ENCODE results near the gene CTSZ.
A peak's percentile ranks its signal among the peaks of the same experiment; 100 is the strongest.
"Not testable (repeated sequence)": the region's sequence is repeated elsewhere in the genome, so short reads cannot be mapped to it uniquely, and the experiment has no call there.

The CTSZ gene

DNA sequence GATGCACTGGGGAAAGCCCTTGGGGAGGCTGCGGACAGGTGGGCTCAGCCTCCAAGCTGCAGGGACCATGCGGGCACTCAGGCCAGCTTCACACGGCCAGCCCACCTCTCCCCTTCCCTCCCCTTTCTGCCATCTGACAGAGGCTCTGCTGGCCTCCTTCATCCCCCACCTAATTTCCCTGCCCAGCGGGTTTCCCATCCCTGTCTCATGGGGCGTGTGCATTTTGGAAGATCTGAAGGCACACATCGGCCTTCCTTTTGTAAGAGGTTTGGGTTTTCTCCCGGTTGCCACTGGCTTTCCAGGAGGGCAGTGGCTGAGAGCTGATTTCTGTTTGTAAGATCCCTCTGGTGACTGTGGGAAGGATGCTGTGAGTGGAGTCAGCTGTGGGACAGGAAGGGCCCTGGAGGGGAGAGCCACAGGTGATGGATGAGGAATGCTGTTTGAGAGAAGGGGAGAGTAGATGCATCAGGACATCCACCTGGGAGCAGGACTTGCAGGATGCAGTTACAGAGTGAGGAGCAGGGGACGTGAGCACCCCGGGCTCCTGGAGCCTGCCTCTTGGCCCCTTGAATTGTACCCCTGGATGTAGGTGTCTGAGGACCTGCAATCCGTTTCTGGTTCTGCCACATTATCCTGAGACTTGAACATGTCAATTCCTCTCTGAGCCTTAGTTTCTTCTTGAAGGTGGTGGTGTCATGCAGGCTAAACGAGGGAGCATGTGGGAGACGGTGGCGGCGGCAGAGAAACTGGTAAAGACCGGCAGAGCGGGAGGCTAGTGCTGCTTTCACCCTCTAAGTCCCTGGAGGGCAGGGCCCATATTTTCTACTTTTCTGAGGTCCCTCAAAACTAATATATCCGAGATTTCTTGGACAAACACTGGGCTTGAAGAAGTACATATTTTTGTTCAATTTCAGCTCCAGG, 6.2 kb upstream of the CTSZ start:
- ATAC-seq (no peak), DNase-seq (no peak)

DNA sequence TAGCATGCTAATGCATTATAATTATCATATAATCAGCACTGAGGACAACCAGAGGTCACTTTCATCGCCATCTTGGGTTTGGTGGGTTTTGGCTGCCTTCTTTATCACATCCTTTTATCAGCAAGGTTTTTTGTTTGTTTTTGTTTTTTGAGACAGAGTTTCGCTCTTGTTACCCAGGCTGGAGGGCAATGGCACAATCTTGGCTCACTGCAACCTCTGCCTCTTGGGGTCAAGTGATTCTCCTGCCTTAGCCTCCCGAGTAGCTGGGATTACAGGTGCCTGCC, 4.8 kb upstream of the CTSZ start:
- DNase-seq, ATAC-seq: not testable (repeated sequence)

DNA sequence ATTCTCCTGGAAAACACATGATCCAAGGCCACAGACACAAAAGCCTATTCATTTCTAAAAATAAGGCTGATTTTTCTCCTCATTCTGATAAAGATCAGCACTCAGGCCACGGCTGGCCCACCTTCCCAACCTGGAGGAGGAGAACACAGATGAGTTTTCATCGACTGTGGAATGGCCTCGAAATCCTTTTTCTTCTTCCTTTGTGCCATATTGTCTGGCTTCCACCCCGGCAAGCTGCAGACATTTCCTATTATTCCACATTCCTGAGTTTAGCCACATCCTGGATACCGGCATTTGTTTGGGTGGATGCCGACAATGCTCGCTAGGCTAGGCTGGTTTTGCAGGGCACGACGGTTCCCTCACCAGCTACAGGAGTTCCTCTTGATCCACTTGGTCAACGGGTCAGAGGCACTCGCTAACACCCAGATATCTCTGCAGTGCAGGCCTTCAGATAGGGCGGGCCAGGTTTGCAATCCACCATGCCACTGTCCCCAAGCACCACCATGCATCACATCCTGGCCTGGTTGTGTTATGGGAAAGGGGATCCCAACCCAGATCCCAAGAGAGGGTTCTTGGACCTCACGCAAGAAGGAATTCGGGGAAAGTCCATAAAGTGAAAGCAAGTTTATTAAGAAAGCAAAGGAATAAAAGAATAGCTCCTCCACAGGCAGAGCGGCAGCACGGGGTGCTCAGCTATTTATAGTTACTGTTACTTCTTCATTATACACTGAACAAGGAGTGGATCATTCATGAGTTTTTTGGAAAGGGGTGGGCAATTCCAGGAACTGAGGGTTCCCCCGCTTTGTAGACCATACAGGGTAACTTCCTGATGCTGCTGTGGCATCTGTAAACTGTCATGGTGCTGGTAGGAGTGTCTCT, 4.2 kb upstream of the CTSZ start:
- DNase-seq: no peak
- ATAC-seq: no peak

DNA sequence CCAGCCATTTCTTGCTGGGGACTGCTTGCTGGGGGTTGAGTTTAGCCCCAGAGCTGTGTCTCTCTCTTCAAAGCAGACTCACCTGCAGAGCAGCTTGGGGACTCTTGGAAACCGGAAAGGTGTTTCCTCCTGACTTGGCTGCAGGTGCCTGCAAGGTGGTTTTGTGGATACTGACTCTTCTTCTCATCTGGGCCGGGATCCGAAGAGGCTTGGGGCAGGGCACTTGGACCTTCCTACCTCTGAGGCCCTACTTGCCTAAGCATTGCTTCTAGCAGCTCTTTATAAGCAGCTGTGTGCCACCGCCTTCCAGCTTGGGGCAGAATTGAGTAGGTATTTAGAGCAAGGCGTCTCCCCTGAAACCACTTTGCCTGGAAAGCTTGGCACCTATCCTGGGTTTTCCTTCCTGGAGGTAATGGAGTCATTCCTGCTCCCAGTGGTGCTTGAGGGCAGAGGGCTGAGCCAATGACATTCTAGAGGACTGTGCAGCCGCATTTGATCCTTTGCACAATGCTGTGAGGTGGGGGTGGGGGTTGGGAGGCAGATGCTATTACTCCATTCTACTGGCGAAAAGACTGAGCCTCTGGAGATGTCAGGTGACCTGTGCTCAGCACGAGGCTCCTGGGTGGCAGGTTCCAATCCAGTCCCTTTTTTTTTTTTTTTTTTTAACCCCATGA, 3.4 kb upstream of the CTSZ start:
- ATAC-seq (no peak), DNase-seq (no peak)

DNA sequence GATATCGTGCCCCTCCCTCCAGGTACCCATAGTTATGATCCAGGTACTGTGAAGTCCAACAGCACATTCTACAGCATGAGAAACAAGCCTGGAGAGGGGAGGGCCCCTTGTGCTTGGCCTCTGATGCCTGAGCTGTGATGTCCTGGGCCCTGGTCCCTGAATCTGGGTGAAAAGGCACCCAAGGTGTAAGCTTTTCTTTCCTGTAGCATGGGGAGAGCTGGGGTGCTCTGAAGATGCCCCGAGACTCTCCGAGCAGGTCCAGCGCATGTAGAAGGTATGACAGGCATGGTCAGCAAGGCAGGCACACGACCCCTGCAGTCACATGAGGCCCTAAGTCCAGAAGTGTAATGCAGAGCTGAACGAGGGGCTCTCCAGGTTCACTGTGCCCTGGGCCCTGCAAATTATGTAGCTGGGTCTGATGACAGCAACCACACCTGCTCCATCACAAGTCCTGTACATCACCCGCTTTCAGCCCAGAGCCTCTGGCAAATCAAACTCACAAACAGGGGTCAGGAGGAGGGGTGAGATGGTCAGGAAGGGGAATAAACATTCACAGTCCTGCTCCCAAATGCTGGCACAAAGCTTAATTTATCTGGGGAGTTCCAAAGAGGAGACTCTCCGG, 1.8 kb upstream of the CTSZ start:
- ATAC-seq (no peak), DNase-seq (no peak)

DNA sequence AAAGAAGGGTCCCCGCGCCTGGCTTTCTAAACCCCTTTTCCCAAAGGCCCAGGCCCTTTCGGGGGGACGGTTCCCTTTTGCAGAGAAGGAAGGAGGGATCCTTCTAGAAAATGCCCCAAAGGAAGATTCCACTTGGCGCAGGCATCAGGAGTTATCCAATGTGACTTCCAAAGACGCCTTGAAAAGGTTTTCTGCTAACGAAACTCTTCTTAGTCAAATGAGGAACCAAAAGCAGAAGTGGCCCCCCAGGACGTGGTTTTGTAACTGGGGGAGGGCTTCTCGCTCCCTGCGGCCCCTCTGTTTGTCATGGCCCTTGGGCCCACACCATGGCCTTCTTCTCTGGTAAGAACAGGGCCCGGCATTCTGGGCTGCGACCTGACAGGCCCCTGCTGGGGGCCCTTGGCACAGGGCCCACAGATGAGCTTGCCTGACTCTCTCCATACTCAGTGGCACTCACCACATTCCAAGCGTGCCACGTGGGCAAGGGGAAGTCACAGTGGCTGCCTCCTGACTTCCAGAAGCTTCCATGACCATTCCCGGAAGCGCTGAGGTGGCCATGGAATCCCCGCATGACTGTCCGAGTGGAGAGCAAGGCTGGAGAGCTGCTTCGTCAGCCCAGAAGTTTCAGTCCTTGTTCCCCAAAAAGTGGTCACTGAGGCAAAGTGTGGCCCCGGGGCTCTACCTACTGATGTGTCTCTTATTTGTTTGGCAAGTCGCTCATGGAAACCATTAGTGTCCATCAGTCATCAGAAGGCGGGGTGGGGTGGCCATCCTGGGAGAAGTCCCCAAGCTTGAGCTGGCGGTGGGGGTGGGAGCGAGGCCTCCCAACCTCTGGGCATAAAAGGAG, 834 bp upstream of the CTSZ start:
- DNase-seq (peak; percentile 45), ATAC-seq (no peak)

DNA sequence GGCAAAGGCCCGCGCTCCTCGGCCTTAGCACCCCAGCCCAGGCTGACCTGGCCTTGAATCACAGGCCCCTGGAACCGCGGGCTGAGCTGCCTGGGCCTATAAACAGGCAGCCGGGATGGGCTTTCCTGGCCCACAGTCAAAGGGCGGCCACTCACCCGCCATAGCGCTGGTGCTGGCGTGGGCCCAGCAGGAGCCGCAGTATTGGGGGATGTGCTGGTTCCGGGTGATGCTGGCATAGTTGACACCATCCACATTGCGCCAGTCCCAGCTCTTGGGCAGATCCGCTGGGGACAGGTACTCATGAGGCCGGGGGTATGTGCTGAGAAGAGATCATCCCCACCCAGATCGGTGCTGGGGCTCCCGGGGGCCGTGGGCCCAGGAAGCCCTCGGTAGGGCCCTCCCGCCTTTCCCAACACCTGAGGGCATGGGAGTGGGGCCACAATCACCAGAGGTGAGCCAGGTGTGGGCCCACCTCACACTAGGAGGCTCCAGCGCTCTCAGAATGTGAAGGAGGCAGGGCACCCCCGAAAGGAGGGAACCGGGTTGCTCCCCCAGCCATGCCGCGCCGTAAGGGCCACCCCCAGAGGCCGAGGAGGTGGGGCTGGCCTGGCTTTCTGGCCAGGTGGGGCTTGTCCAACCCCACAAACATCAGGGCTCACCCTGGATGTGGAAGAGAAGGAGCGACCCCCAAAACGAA, 739 bp downstream of the CTSZ start:
- ATAC-seq (no peak), DNase-seq (no peak)

DNA sequence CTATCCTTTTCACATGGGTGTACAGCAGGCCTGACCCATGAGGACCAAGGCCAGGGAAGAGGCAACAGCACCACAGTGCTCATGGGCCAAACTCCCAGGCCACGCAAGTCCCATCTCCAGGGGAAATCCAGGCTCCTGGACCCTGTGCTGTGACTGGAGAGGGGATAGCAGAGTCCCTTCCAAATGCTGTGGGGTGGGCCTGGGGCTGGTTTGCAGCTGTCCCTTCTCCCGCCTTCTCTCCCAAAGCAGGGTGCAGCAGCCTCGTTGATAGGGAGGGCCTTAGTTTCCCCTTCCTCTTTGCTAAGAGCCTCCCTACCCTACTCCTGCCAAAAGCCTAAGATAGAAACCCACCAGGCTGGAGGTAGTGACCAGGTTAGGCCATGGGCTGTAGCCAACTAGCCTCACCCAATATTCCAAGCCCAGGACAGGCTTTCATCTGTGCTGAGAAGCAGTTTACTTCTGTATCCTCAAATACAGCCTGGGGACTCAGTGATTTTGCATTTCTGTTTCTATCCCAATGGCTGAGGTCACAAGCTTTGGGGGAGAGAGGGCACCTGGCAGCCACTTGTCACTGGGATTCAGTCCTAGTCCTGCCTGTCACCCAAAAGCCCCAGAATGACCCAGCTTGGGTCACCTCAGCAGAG, 1.4 kb downstream of the CTSZ start:
- no peak for ATAC-seq
- DNase-seq: no peak

DNA sequence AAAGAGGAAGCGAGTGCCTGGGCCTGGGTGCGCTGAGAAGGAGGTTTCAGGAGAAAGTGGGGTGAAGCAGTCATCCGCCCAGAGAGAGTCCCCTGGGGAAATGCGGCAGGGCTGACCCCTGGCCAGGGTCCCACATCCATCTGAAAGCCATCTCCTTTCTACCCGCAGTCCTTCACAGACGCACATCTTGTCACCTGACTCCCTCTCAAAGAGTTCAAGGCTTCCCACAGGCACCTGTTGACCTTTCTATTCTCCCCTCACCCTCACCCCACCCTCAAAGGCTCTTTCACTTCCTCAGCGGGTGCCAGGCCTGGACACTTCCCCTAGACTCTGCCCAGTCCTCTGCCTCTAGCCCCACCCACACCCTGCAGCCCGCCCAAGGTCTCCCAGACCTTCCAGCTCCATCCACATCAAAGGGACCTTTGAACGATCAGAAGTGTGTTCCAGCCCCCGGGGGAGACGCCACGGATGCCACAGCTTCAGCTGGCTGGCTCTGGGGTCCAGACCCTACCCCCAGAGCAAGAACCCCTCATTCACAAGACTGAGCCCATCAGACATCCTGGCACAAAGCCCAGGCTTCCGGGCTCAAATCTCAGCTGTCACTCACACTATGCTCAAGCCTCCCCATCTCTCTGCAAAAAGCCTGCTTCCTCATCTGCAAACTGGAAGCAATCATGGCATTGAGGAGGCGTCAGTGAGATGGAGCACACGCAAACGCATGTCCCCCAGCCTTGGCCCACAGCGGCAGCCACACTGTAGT, 2.1 kb downstream of the CTSZ start:
- peak; percentile 53 for DNase-seq
- ATAC-seq: peak; percentile 38

DNA sequence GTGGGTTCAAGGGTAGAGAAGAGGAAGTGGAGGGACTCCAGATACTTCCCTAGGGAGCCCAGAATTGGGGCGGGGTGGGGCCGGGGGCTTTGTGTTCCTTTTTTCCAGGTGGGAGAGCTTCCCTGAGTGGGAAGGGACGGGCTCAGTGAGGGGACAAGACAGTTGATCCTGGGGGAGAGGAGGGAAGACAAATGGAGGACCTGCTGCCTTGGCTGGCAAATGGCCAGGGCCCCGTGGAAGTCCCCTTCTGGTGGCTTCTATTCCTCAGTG, 2.6 kb downstream of the CTSZ start:
- DNase-seq (peak; percentile 73), ATAC-seq (no peak)

DNA sequence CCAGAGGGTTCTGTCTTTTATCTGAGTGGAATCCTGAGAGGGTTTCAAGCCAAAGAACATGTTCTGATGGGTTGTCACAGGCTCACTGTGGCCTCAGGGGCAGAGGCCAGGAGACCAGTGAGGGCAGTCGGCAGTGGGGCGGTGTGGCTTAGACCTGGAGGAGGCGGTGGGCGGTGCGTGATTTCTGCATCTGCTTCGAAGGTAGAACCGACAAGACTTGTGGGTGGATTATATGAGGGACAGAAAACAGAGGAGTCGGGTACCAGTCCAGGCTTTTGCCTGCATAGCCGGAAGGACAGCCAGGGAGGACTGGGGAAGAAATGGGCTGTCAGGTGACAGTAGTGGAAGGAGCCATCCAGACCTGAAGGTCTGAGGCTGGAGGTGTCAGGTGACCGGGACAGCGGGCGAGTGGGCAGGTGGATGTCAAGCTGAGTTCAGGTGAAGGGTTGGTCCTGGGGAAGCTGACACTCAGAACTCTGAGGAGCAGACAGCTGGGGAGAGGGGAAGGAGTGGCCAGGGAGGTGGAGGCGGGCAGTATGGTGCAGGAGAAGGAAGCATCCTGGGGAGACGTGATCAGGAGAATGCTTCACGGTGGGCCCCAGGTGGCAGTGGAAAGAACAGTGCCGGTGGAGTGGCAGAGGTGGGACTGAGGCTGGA, 3.1 kb downstream of the CTSZ start:
- ATAC-seq (no peak), DNase-seq (no peak)

DNA sequence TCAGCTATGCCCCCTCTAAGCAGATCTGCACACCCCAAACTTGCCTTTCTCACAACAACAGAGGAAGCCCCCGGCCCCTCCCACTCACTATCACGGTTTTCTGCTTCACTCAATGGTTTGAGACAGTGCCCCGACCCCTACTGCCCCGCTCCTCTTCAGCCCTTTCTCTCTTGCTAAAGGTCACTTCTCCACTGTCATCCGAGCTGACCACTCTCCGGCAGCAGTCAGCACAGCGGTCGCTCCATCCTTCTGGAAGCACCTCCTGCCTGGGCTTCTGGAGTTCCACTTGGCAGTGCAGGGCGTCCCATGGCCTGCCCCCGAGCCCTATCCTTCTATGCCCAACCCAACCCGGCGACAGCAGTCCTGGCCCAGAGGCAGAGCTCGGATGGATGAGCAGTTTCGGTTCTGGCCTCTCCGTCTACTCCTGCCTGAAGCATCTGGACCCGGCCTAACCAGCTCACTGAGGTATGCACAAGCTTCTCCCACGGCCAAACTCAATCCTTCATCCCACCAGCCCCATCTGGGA, 4.1 kb downstream of the CTSZ start:
- DNase-seq: no peak
- no peak for ATAC-seq

DNA sequence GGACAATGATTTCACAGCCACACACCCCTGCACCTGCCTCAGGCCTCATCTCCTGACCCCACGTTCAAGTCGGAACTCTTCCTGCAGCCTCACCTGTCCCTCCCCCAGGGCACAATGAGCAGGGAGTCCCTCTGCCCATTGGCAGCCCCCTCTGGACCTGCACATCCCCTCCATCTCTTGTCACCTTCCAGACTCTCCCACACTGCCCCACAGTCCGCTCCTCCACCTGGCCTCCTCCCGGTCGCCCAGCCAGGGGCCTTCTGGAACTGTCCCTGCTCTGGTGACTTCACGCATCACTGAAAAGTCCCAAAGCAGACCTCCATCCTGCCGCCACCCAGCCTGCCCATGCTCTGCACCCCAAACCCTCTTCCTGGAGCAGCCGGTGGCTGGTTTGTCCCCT, 4.7 kb downstream of the CTSZ start:
- ATAC-seq (no peak), DNase-seq (no peak)

DNA sequence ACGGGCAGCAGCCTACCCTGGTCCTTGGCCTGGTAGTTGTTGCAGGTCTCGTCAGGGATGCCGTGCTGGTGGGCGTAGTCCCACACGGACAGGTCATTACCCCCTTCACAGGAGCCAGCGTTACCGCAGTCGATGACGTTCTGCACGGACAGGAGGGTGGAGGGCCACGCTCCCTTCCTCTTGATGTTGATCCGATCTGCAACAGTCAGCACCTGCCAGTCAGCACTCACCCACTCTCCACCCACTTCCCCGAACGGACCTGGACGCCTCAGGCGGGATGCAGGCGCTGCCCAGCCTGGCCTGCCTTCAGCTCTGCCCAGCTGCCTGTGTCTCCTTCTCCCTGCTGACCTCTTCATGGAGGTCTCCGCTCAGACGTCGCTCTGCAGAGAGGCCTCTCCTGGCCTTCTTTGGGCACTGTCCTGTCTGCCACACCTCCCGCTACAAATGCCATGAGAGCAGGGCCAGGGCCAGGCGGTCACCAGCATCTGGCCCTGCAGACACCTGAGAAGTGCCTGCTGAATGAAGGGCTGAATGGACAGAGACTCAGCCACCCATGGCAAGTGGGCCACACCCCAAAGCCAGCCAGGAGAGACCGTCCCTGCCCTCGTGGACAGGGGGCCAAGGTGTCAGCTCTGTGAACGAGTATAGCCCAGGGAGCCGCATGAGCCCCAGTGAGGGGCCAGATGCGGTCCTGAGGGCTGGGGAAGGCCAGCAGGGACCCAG, 5.4 kb downstream of the CTSZ start:
- no peak for DNase-seq
- ATAC-seq: no peak

DNA sequence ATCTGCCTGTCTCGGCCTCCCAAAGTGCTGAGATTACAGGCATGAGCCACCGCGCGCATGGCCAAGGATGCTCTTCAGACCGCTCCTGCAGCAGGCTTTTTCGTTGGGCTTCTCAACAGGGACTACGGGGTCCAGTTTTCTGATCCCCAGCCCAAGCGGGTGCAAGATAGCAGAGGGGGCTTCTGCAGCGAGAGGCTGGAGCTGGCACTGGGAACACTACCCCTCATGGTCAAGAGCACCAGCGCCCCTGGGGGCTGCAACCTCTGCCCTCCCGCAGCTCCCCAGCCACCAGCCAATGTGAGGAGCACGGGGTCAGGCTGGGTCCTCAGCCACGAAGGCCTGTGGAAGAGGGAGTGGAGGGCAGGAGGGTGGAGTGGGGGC, 6.0 kb downstream of the CTSZ start:
- ATAC-seq (no peak), DNase-seq (no peak)

DNA sequence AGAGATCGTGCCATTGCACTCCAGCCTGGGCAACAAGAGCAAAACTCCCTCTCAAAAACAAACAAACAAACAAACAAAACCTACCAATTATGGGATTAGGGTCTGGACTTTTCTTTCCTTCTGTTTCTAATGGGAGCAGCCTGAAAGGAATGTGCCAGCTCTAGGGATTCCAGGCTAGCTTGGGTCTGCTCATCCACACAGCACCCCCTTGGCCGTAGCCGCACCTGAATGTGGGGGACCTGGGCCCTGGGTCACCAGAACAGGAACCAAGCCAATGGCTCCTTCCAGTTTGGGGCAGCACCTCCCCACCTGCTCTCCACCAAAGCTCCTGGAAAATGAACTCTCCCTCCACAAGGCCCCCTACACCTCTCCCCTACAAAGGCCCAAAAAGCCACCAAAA, 6.7 kb downstream of the CTSZ start:
- no peak for ATAC-seq
- no peak for DNase-seq

DNA sequence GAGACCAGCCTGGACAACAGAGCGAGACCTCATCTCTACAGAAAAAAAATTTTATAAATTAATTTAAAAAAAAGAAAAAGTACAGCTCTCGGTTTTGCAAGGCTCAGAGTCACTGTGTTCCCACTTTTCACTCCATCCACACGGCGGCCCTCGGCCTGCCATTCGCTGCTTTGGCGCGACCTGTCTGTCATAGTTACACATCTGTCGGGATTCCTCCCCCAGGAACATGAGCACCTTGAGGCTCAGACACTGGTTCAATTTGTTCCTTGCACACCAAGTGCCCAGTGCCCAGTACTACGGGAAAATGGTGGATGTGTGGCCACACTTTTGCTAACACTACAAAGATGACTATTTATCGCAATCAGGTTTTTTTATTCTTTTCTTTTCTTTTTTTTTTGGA, 8.4 kb downstream of the CTSZ start:
- no peak for ATAC-seq

DNA sequence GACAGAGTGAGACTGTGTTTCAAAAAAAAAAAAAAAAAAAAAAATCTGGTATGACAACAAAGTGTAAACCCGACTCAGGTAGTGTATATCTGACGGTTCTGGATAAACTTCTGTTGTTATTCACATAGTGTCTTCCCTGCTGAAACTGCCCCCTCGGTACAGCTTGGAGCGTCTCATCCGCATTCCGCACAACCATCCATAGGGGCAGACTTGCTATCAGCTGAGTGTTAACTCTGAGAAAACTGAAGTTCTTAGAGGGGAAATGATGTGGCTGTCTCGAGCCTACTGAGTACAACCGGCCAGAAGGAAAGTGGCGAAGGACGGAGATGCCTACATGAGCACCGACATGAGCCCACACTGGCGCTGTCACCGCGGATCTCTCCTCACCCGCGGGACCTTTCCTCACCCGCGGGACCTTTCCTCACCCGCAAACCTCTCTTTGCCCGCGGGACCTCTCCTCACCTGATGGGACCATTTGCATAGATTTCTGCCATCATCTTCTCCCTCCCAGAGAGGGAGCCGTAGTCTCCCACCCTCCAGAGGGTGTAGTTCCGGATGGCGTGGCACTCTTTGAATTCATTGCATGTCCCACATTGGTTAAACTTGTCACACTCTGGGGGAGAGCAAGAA, 9.8 kb downstream of the CTSZ start:
- no peak for ATAC-seq
- DNase-seq: no peak

More for the DNA sequence above, 8.4 kb downstream of the CTSZ start:
- no peak for DNase-seq

All from stimulated activated naive CD8-positive, alpha-beta T cell treated with anti-CD3 and anti-CD28 coated beads, Interleukin-15, Interleukin-2, amounts not matched to agents 100 U/mL and 50 U/mL, for 24 hours (primary cell).